OCI-LY1 (cell line): ENCODE measurements around the gene CMTR1.

Source experiments
- H2AFZ ChIP-seq: fragments of 200-600 bp; sonication (generic), shearing (Covaris generic); 2 replicates; pipeline ENCODE4 v1.6.0; 2014; ENCODE audit warnings: antibody characterized with exemption, mild to moderate bottlenecking, low read length
- H3F3A ChIP-seq: fragments of 200-600 bp; sonication (generic), shearing (Covaris generic); 2 replicates; pipeline ENCODE4 v1.6.0; 2014; ENCODE audit warnings: mild to moderate bottlenecking, antibody characterized with exemption, low read length, moderate library complexity; ENCODE audit not compliant: insufficient read depth
- H3K27ac ChIP-seq: fragments of 200-600 bp; sonication (generic); 2 replicates; pipeline ENCODE4 v1.5.1; 2014; ENCODE audit warnings: low read length, mixed run types, mild to moderate bottlenecking, low read depth; ENCODE audit not compliant: poor library complexity, severe bottlenecking
- H3K27me3 ChIP-seq: fragments of 200-600 bp; sonication (generic); 2 replicates; pipeline ENCODE4 v1.6.0; 2014; ENCODE audit warnings: antibody characterized with exemption, mild to moderate bottlenecking, low read length, moderate library complexity; ENCODE audit not compliant: insufficient read depth
- H3K36me3 ChIP-seq: fragments of 200-600 bp; sonication (generic); 2 replicates; pipeline ENCODE4 v1.6.1; 2014; ENCODE audit warnings: mild to moderate bottlenecking, antibody characterized with exemption, low read length, moderate library complexity, mixed read lengths; ENCODE audit not compliant: insufficient read depth
- H3K4me1 ChIP-seq: fragments of 200-600 bp; sonication (generic); 2 replicates; pipeline ENCODE4 v1.5.1; 2014; ENCODE audit warnings: mild to moderate bottlenecking, low read length, moderate library complexity; ENCODE audit not compliant: insufficient read depth, severe bottlenecking
- H3K4me2 ChIP-seq: fragments of 200-600 bp; sonication (generic), shearing (Covaris generic); 2 replicates; pipeline ENCODE4 v1.6.1; 2014; ENCODE audit warnings: low read length
- H3K4me3 ChIP-seq: fragments of 200-600 bp; sonication (generic); 2 replicates; pipeline ENCODE4 v1.5.1; 2014; ENCODE audit warnings: low read length, low read depth, mild to moderate bottlenecking, mixed read lengths; ENCODE audit not compliant: poor library complexity, severe bottlenecking
- H3K79me2 ChIP-seq: fragments of 200-600 bp; shearing (Covaris generic); 2 replicates; pipeline ENCODE4 v1.6.1; 2016; ENCODE audit warnings: mixed run types, low read length, mixed read lengths; ENCODE audit not compliant: insufficient read depth
- H3K9ac ChIP-seq: fragments of 200-600 bp; sonication (generic), shearing (Covaris generic); 2 replicates; pipeline ENCODE4 v1.6.1; 2014; ENCODE audit warnings: mild to moderate bottlenecking, low read length, mixed read lengths
- H3K9me2 ChIP-seq: fragments of 200-600 bp; sonication (generic), shearing (Covaris generic); 2 replicates; pipeline ENCODE4 v1.6.1; 2014; ENCODE audit warnings: low read depth, mild to moderate bottlenecking, low read length, mixed read lengths
- H3K9me3 ChIP-seq: fragments of 200-600 bp; shearing (Covaris generic); 2 replicates; pipeline ENCODE4 v1.6.1; 2014; ENCODE audit warnings: low read length, mixed read lengths
- H4K20me1 ChIP-seq: fragments of 200-600 bp; sonication (generic), shearing (Covaris generic); 2 replicates; pipeline ENCODE4 v1.6.0; 2016; ENCODE audit warnings: mild to moderate bottlenecking, low read length; ENCODE audit not compliant: insufficient read depth
- EZH2 ChIP-seq: fragments of 200-600 bp; sonication (generic), shearing (Covaris generic); IDR thresholded peaks from 2 replicates; pipeline ENCODE4 v1.8.0; 2017; ENCODE audit warnings: borderline replicate concordance, mixed run types, mild to moderate bottlenecking, antibody characterized with exemption, low read length, moderate library complexity, mixed read lengths
- TF ChIP-seq, protein P1 (sequence below): fragments of 200-600 bp; sonication (generic), shearing (Covaris generic); IDR thresholded peaks from 2 replicates; pipeline ENCODE4 v1.5.1; 2017; ENCODE audit warnings: mild to moderate bottlenecking, antibody characterized with exemption, low read length, moderate library complexity, mixed read lengths

The CMTR1 gene

DNA sequence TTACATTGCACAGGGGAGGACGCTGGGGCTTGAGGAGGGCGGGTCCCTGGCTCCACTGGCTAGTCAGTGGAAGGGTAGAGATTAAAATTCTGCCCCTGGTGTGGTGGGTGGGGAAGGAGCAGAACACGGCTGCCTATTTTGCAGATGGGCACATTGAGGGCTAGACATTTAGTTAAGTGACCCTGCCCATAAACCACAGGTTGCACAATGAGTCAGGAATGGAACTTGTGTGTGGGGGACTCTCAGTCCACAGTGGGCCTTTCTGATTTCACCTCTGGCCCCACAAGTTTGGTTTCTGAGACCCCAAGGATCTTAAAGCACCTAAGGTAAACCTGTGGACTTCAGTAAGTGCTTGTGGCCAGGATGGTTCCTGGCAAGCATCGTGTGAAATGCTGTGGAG, 88.7 kb downstream of the CMTR1 start:
- Histone ChIP-seq H4K20me1 (no peaks in the 10 kb centered on the region), H3K9ac (no peak overlapping the region), H2AFZ (no peak overlapping the region), H3K27me3 (peaks cover 10% of the 10 kb centered on the region; the same call in 1 of the 2 replicates), H3K79me2 (no peaks in the 10 kb centered on the region), H3K27ac (no peak overlapping the region), H3K4me1 (no peaks in the 10 kb centered on the region), H3F3A (no peaks in the 10 kb centered on the region), H3K9me2 (no peaks in the 10 kb centered on the region), H3K9me3 (no peaks in the 10 kb centered on the region), H3K36me3 (no peaks in the 10 kb centered on the region), H3K4me2 (no peak overlapping the region), H3K4me3 (no peak overlapping the region)
- TF ChIP-seq, protein P1, sequence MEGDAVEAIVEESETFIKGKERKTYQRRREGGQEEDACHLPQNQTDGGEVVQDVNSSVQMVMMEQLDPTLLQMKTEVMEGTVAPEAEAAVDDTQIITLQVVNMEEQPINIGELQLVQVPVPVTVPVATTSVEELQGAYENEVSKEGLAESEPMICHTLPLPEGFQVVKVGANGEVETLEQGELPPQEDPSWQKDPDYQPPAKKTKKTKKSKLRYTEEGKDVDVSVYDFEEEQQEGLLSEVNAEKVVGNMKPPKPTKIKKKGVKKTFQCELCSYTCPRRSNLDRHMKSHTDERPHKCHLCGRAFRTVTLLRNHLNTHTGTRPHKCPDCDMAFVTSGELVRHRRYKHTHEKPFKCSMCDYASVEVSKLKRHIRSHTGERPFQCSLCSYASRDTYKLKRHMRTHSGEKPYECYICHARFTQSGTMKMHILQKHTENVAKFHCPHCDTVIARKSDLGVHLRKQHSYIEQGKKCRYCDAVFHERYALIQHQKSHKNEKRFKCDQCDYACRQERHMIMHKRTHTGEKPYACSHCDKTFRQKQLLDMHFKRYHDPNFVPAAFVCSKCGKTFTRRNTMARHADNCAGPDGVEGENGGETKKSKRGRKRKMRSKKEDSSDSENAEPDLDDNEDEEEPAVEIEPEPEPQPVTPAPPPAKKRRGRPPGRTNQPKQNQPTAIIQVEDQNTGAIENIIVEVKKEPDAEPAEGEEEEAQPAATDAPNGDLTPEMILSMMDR: no peak
- TF ChIP-seq EZH2: no peak

DNA sequence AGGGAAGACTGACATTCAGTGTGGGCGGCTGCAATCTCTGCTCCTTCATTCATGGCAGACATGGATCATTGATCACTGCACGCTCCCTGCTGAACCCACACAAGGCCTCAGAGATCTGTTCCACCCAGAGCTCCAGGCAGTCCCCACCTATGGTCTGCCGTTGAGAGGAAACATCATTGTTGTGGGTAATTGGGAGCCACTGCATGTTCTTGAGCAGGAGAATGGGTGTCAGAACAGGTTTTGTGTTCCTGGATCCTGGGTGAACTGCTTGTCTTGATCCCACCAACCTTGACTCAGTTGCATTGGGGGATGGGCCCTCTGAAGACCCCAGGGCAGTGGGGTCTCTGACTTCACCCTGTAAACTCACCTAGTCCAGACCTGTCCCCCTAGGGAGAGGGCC, 89.8 kb downstream of the CMTR1 start:
- Histone ChIP-seq H3F3A (no peaks in the 10 kb centered on the region), H3K36me3 (no peaks in the 10 kb centered on the region), H3K4me1 (no peaks in the 10 kb centered on the region), H3K9me2 (no peaks in the 10 kb centered on the region), H4K20me1 (no peaks in the 10 kb centered on the region), H3K79me2 (no peaks in the 10 kb centered on the region), H3K27ac (no peak overlapping the region), H3K9me3 (no peaks in the 10 kb centered on the region), H3K4me2 (no peak overlapping the region), H3K9ac (no peak overlapping the region), H3K4me3 (no peak overlapping the region), H3K27me3 (peaks cover 10% of the 10 kb centered on the region; the same call in 1 of the 2 replicates), H2AFZ (no peak overlapping the region)
- TF ChIP-seq, protein P1: no peak
- no peak for TF ChIP-seq EZH2

DNA sequence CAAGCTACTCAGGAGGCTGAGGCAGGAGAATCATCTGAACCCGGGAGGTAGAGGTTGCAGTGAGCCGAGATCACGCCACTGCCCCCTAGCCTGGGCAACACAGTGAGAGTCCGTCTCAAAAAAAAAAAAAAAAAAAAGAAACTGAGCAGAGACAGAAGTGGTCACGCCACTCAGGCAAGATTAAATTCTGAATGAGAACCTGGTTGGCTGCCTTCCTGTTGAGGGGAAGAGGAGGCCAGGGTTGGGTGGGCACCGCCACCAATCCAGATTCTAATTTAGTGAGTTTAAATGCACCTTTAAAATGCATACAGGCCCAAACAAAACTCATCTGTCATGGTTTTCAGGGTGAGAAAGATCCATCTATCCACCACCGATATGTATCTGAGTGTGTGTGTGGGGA, 90.4 kb downstream of the CMTR1 start:
- no peaks in the 10 kb centered on the region for H4K20me1 ChIP-seq
- H3K4me3 ChIP-seq: no peak overlapping the region
- no peak overlapping the region for H3K9ac ChIP-seq
- H2AFZ ChIP-seq: no peak overlapping the region
- H3K9me3 ChIP-seq: no peaks in the 10 kb centered on the region
- H3K9me2 ChIP-seq: no peaks in the 10 kb centered on the region
- no peaks in the 10 kb centered on the region for H3K36me3 ChIP-seq
- no peak overlapping the region for H3K27ac ChIP-seq
- no peaks in the 10 kb centered on the region for H3F3A ChIP-seq
- H3K4me1 ChIP-seq: no peaks in the 10 kb centered on the region
- H3K4me2 ChIP-seq: no peak overlapping the region
- H3K27me3 ChIP-seq: peaks cover 10% of the 10 kb centered on the region; the same call in 1 of the 2 replicates
- TF ChIP-seq, protein P1: no peak
- TF ChIP-seq EZH2: no peak
- H3K79me2 ChIP-seq: no peaks in the 10 kb centered on the region
